ENCODE data around the gene SPIRE2.
A peak's percentile ranks its signal among the peaks of the same experiment; 100 is the strongest.
"Not testable (repeated sequence)": the region's sequence is repeated elsewhere in the genome, so short reads cannot be mapped to it uniquely, and the experiment has no call there.

The SPIRE2 gene

DNA sequence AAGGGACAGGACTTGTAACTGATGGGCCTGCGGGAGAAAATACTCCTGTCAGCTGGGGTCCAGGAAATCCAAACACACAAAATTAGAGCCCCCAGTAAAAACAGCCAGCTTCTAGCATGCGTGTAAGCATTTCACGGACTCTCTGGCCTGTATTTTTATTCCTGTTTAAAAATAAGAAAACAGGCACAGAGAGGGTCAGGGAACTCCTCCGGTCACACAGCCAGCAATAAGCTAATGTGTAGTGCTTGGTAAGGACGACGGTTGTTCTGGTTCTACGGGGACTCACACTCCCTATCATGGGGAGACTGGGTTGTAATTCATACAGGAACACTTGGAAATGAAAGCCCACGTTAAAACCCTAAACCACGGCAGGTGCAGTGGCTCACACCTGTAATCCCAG lies 43.6 kb downstream of the SPIRE2 start:
- DNase-seq, result no peak

DNA sequence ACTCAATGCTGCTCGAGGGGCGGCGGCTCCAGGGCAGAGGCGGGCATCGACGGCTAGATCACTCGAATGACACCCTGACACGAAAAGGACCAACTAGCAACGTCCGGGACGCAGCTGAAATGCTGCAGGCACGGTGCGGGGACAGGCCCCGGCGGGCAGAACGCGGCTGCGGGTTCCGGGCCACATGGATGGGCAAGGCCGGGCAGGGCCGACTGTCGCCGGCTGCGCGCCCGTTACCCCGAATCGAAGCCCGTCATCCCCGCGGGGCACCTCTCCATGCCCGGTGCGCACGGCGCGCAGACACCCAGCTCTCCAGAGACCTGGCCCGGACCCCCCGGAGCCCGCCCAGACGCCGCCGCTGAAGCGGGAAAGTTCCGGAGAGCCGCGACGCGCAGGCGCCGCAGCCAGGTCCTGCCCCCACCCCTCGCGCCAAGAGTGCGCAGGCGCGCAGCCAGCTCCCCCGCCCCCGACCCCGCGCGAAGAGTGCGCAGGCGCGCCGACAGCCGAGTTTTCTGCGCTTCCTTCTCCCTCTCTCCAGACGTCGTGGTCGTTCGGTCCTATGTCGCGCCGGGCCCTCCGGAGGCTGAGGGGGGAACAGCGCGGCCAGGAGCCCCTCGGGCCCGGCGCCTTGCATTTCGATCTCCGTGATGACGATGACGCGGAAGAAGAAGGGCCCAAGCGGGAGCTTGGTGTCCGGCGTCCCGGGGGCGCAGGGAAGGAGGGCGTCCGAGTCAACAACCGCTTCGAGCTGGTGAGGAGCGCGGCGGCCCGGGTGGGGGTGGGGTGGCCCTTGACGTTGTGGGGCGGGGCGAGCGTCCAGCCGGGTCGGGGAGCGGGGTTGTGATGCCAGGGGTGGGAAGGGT lies 45.1 kb downstream of the SPIRE2 start, which contains the start of gene TCF25:
Gene TCF25 (plus strand): TSS at position 484 of the 863 bp plus-strand sequence. CDS start 76 bp downstream, at position 560.
- DNase-seq, result peak; percentile 54 to 81

DNA sequence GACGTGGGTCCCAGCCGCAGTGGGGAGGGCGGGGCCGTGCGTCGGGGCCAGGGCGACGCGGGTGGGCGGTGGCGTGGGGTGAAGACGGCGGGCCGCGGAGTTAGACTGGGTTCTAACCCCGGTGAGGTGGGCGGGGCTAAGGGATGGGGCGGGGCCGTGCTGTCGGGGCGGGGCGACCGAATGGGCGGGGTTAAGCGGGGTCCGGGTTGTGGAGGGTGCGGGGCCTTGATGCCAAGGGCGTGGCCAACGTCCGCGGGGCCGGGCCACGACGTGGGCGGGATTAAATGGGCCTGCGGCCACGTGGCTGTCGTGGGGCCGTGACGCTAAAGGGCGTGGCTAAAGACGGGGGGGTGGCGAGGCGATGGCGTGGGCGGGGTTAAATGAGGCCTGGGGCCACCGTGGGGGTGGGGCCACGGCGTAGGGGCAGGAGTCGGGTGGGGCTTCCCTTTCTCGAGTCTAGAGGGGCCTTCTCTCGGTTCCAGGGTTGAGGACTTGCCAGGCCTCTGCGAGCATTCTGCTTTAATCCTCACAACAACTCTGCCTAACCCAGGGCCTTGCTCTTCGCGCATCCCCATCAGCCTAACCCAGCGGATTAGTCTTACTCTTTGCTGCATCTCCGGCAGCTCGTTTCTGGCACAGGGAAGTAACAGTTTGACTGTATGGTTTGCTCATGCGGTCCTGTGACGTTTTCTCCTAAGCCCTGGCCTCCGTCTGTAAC lies 45.9 kb downstream of the SPIRE2 start:
- peak; percentile 52 to 78 for DNase-seq

DNA sequence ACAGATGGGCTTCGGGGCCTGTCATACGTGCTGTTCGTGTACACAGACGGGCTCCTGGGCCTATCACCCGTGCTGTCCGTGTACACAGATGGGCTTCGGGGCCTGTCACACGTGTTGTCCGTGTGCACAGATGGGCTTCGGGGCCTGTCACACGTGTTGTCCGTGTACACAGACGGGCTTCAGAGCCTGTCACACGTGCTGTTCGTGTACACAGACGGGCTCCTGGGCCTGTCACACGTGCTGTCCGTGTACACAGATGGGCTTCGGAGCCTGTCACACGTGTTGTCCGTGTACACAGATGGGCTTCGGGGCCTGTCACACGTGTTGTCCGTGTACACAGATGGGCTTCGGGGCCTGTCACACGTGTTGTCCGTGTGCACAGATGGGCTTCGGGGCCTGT lies 50.8 kb downstream of the SPIRE2 start:
- not testable (repeated sequence) for DNase-seq

DNA sequence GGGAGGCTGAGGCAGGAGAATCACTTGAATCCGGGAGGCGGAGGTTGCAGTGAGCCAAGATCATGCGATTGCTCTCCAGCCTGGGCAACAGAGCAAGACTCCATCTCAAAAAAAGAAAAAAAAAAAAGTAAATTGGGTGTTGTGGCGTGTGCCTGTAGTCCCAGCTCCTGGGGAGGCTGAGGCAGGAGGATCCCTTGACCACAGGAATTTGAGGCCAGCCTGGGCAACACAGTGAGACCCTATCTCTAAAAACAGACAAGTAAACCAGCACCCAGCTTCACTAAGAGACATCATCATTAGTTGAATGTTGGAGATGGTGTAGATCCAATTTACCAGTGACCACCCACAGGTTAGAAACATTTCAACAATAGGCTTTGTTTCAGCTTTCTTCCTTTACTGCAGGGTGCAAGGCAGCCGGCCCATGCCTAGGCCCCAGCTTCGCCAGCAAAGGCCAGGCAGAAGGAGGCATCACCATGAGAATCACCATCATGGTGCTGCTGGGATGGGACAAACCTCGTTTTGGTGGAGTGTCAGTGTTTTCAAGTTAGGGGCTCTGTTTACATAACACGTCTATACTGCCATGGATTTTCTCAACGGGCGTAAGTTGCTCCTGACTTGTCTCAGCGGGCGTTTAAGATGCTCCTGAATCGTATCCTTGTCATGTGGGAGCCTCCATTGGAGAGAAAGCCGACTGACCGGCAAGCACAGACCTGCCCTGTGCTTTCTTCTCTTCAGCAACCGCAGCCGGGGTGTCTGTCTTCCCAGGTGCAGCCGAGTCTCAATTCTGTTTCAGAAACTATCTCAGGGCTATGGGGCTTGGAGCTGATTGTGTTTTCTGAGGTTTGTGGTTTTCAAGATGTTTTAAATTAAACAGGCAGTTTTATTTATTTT lies 52.4 kb downstream of the SPIRE2 start:
- DNase-seq, result peak in 1 of 2 experiments; percentile 54

DNA sequence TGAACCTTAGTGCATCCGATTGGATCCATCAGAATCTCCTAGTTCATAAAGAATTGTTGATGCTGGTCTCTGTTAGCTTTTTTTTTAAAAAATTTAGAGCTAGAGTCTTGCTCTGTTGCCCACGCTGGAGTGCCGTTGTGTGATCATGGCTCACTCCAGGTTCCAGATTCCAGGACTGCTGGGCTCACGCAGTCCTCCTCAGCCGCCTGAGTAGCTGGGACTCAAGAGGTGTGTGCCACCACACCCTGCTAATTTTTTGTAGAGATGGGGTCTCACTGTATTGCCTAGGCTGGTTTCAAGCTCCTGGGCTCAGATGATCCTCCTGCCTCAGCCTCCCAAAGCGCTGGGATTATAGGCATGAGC lies 53.1 kb downstream of the SPIRE2 start:
- DNase-seq, result no peak

DNA sequence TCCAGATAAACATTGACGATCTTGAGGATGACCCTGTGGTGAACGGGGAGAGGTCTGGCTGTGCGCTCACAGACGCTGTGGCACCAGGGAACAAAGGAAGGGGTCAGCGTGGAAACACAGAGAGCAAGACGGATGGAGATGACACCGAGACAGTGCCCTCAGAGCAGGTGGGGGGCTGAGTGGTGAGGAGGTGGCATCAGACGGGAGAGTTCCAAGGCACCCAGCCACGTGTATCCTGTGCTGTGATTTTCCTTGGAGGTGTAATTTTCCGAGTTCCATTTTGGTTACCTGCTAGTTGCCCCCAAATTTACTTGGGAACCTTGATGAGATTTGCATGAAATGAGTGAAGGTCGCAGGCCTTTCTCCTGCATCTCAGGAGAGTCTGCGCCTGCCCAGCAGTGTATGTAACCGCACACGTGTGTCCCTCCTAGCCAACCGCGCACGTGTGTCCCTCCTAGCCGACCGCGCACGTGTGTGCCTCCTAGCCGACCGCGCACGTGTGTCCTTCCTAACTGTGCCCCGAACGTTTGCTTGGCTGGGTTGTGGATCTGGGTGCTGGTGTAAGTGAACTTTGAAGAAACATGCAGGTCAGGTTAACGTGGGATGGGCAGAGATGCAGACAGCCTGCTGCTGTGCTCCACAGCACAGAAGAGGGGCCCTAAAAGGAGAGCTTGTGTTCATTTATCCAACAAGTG lies 55.2 kb downstream of the SPIRE2 start:
- DNase-seq, result no peak

DNA sequence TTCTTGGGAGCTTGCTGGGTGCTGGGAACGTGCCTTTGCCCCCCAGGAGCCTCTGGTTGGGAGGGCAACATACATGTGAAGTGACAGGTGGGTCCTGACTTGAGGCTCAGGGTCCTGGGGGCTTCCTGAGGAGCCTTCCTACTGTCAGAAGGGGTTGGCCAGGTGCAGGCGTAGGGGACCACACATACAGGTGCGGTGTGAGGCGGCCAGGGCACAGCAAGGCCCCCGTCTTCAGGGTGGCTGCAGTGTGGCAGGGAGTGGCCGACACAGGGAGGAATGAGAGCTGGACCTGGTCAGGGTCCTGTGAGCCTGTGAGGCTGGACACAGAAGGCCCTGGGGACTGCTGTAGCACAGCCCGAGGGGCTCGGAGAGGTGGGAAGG lies 55.8 kb downstream of the SPIRE2 start:
- DNase-seq, result no peak

DNA sequence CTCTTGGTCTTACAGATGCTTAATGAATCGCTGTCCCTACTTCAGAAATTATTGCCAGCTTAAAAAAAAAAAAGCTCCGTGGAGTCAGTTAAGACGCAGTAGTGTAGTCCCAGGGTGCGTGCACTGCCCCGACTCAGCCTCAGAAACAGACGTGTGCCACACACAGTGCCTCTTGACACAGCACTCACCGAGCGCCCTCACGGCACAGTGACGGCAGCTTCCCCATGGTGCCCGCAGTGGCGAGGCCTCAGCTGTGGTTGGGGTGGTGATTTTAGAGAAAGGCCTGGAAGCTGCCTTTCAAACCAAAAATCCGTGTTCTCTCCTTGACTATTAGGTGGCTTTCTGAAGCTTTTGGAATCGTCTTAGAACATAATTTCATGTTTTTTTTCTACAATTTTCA lies 59.0 kb downstream of the SPIRE2 start:
- DNase-seq, result no peak

DNA sequence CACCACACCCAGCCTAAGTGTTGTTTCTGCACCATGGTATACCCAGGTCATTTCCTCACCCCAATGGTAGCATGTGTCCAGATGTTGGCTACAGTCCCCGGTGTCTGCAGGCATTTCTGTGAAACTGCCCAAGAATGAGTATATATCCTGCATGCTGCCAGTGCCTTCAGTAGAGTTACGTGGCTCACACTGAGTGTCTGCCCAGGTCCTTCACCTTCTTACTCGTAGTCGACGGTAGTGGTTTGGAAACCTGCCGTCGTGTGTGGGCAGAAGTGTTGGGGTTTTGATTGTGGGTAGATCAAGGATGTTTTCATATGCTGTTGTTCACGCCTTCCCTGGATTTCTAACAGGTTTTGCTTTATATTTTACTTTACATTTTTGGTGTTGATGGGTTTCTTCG lies 61.9 kb downstream of the SPIRE2 start:
- no peak for DNase-seq

DNA sequence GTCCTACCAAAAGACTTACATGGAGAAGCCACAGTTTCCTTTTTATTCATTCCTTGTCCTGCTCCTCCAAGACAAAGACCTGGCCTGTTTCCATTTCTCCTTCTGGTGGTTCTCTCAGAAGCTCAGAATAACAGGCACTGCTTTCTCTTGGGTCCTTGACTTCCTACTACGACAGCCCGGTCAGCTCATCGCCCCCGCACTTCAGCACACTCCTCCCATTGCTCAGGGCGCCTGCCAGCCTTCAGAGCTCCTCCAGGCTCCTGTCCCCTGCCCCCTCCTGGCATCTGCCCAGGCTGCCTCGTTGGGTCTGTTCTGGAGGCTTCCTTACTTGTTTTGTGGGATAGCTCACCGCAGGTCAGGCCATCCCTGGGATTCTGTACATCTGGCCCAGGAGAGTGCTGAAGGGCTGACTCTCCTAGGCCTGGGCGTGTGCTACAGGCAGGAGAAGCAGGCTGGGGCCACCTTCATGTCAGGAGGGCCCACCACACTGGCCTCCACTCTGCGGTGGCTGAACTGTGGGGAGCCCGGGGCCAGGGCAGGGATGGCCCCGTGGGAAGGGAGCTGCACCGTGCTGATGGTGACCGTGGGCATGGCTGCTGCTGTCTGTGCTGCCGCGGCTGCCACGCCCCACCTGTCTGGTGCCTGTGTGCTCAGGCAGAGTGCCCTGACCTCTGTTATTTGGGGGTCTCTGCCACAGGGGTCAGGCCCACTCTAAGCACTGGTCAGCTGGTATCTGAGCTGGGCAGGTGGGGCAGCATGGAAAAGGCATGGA lies 62.8 kb downstream of the SPIRE2 start:
- no peak for DNase-seq

DNA sequence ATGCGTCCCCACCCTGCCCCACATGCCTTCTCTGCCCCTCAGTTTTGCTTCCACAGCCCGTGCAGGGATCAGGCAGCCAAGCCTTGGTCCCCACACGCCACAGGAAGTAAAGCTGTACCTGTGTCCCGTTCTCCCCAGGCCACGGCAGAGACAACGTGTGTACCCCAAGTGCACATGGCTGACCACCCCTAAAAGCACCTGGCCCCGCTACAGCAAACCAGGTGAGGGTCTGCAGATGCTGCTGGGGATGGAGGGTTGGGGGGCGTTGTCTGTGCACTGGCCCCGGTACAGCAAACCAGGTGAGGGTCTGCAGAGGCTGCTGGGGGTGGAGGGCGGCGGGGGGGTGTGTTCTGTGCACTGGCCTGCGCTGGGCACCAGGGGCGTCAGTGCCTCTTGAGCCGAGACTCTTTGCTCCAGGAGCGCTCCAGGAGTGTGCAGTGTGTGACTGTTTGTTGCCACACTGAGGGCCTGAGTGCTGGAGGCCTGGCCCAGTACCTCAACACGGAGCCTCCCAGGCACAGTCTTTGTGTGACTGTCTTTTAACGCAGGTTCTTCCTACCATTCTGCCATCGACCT lies 63.9 kb downstream of the SPIRE2 start:
- no peak for DNase-seq

DNA sequence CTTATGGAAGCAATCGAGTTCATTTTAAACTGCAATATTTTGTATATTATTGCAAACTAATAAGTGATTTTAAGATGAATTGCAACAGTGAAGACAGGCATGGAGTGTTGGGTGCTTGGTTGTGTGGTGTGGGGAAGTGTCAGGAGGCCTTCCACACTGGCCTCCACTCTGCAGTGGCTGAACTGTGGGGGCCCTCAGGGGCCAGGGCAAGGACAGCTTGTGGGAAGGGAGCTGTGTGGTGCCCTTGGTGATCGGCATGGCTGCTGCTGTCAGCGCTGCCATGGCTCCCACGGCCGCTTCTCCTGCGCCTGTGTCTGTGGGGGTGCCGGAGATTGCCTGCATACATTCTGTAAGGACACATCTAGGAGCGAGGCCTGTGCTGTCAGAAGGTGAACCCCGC lies 64.4 kb downstream of the SPIRE2 start:
- no peak for DNase-seq

DNA sequence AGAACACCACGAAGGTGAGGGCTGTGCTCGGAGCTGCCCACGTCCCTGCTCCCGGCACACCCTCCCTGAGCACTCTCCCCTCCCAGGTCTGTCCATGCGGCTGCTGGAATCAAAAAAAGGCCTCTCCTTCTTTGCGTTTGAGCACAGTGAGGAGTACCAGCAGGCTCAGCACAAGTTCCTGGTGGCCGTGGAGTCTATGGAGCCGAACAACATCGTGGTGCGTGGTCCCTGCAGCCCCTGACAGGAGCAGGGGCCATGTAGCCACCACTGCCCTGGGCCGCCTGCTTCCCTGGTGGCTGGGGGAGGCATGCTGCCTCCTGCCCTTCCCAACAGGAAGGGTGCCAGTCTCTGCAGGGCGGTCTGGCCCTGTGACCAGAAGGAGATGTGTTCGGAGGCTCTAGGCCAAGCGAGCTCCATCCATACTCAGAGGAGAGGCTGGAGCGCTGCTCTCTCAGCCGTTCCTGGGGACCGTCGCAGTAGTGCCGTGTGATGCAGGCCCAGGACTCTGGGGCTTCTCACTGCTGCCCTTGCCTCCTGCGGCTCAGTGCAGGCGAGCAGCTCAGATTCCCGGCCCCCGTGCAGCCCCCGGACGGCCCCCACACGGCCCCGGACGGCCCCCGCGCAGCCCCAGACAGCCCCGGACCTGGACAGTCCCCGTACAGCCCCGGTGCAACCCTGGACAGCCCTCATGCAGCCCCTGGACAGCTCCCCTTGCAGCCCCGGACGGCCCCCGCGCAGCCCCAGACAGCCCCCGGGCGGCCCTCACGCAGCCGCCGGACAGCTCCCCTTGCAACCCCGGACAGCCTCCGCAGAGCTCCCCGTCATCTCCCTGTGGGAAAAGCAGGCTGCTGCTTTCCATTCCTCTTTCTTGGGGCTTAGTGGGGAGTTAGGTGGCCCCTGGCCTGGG lies 65.6 kb downstream of the SPIRE2 start:
- no peak for DNase-seq

DNA sequence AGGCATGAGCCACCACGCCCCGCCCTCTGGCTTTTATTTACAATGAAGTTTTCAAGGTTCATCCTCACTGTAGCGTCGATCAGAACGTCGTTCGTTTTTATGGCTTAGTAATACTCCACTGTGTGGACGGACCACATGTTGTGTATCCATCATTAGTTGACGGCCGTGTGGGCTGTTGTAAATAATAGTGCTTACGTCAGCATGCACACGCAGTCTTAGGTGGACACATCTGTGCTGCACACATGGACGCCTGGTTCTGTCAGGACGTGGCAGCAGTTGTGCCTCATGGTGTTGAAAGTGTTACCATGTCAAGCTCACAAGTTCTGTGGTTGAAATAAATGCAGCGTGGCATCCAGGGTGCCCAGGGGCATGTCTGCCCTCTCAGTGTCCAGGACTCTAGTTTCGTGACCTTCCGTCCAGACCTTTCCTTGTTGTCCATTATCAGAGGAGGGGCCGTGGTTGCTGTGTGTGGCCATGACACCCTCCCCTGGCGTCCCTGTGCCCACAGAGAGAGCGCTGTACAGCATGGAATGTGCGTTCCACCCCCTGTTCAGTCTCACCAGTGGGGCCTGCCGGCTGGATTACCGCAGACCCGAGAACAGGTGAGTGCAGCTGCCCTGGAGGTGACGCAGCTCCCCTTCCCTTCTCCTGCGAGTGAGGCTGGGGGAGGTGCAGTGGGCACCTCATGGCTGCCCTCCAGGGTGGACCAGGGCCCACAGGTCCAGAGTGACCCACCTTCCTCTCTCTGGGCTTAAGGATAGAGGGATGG lies 67.4 kb downstream of the SPIRE2 start:
- no peak for DNase-seq

DNA sequence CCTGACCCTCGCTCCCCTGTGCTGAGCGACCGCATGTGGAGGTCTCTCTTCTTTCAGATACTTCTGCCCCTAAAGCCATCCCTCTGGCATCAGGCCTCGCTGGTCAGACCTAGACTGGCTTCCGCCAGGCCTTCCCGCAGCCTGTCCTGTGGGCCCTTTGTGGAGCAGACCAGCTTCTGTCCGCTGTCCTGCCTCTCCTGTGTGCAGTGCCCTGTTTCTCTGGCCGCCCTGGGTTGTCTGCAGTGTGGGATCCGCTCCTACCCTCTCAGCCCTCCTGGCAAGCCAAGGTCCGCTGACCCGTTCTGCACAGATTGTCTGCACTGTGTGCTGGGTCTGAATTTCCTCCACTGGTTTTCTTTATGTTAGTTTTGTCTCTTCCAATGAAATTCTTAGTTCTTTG lies 68.9 kb downstream of the SPIRE2 start:
- DNase-seq, result no peak

DNA sequence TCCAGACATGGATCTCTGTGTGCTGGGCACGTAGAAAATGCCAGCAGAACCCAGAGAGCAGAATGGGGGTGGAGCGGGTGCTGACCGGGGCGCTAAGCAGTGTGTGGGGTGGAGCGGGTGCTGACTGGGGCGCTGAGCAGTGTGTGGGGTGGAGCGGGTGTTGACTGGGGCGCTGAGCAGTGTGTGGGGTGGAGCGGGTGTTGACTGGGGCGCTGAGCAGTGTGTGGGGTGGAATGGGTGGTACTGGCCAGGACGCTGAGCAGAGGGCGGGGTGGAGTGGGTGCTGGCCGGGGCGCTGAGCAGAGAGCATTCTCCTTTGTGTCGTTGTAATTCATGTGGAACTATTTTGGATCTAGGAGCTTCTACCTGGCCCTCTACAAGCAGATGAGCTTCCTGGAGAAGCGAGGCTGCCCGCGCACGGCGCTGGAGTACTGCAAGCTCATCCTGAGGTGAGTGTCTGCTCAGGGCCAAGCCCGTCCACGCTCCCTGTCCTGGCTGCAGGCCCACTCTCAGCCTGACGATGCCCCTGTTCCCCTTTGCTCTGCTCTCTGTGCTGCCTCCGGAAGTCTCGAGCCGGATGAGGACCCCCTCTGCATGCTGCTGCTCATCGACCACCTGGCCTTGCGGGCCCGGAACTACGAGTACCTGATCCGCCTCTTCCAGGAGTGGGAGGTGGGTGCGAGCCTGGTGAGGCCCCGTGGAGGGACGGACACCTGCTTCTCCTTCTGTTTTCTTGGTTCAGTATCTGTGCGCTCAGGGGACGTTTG lies 70.1 kb downstream of the SPIRE2 start:
- no peak for DNase-seq

DNA sequence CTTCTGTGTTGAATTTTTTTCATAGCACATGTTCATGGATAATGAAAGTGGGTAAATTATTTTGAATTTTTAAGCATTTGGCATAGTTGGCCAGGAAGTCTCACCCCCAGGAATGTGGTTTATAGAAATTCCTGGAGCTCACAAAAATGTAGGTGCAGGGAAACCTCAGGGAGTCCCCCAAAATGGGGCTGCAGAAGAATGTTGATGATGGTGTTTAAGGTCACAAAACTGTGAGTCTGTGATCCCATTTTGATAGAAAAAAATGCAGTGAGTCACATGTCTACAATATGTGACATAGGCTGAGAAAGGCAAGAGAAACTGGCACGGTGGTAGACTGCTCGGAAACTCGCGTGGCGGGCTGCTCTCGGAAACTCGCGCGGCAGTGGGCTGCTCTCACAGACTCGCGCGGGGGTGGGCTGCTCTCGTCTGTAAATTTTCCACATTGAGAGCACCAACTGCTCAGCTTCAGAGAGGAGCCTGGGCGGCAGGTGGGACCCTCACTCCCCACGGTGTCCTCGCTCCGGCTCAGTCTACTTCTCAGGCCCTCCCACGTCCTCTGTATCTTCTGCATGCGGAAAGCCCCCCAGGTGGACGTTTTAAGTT lies 71.7 kb downstream of the SPIRE2 start:
- DNase-seq, result no peak
